MM.1S (cell line): ENCODE results near the gene RAPGEF2.

Source experiments
- EZH2 ChIP-seq: fragments of 300-600 bp; sonication (generic); optimal IDR thresholded peaks from 2 replicates; pipeline ENCODE3; 2017; ENCODE audit warnings: low read depth, mild to moderate bottlenecking, antibody characterized with exemption, low read length, mixed read lengths
- TF ChIP-seq, protein P1 (sequence below): fragments of 300-600 bp; sonication (generic); IDR thresholded peaks from 2 replicates; pipeline ENCODE4 v1.5.1; 2016; ENCODE audit warnings: antibody characterized with exemption, low read length, mixed read lengths

DNA sequence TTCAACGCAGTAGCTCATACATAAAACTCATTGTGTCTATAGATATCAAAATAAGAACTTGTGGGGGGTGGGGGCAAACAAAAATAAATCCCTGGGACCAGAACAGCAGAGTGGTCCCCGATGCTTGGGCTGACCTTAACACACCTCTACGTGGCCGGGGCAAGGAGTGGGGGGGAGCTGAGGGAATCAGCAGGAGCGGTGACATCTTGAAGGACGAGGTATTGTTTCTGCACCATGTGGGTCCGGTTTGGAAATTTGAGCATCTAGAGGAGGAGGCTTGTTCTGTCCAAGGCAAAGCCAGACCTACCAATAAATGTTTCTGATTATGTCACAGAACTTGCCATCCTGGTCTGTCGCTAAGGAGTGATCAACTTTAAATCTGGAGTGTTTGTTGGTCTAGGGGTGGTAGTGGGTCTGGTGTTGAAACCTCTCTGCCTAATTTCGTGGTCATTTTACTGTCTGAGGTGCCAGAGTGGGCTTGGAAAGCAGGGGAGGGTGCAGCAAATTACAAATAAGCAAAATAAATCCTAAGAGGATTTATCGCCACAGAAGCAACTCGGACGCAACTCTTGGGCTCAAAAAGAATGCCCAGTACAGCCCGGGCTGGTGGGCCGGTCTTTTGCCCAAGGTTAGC, 774 bp upstream of the RAPGEF2 start:
- TF ChIP-seq, protein P1, sequence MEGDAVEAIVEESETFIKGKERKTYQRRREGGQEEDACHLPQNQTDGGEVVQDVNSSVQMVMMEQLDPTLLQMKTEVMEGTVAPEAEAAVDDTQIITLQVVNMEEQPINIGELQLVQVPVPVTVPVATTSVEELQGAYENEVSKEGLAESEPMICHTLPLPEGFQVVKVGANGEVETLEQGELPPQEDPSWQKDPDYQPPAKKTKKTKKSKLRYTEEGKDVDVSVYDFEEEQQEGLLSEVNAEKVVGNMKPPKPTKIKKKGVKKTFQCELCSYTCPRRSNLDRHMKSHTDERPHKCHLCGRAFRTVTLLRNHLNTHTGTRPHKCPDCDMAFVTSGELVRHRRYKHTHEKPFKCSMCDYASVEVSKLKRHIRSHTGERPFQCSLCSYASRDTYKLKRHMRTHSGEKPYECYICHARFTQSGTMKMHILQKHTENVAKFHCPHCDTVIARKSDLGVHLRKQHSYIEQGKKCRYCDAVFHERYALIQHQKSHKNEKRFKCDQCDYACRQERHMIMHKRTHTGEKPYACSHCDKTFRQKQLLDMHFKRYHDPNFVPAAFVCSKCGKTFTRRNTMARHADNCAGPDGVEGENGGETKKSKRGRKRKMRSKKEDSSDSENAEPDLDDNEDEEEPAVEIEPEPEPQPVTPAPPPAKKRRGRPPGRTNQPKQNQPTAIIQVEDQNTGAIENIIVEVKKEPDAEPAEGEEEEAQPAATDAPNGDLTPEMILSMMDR: no peak
- no peak for TF ChIP-seq EZH2
